Skeletal muscle tissue (tissue), 4 donors: Measurements from ENCODE around the gene APBB1. TPM values are rescaled to one million over a fixed set of nuclear protein-coding genes. Genes with fewer than 3 reads are reported as not detected.
"Not testable (repeated sequence)": the region's sequence is repeated elsewhere in the genome, so short reads cannot be mapped to it uniquely, and the experiment has no call there.

Experiments
- H3K27ac ChIP-seq: one replicate; pipeline ENCODE4 v1.7.0; 2013; ENCODE audit warnings: mild to moderate bottlenecking, low read depth, low read length, inconsistent platforms
- H3K27me3 ChIP-seq, 3 donors: one replicate each; pipeline ENCODE4 v1.7.0; 2013; ENCODE audit warnings: low read length in 3 of 3; ENCODE audit not compliant: control insufficient read depth in 3 of 3, insufficient read depth in 3 of 3
- H3K36me3 ChIP-seq, 3 donors: one replicate each; pipeline ENCODE4 v1.7.0; 2013; ENCODE audit warnings: low read length in 3 of 3; ENCODE audit not compliant: control insufficient read depth in 3 of 3, insufficient read depth in 3 of 3
- H3K4me1 ChIP-seq, 3 donors: one replicate each; pipeline ENCODE4 v1.7.0; 2013; ENCODE audit warnings: low read length in 3 of 3, mild to moderate bottlenecking in 3 of 3; ENCODE audit not compliant: control insufficient read depth in 3 of 3, insufficient read depth in 3 of 3
- H3K4me3 ChIP-seq, 3 donors: one replicate each; pipeline ENCODE4 v1.7.0; 2013; ENCODE audit warnings: low read length in 3 of 3
- H3K9ac ChIP-seq, 3 donors: one replicate each; pipeline ENCODE4 v1.7.0; 2013; ENCODE audit warnings: low read length in 3 of 3, mild to moderate bottlenecking in 3 of 3, moderate library complexity in 2 of 3, low read depth in 1 of 3
- H3K9me3 ChIP-seq, 3 donors: one replicate each; pipeline ENCODE4 v1.7.0; 2013; ENCODE audit warnings: low read length in 3 of 3; ENCODE audit not compliant: control insufficient read depth in 3 of 3
- total RNA-seq: library from RNA; depleted of rRNA; stranded (reverse); fragments of >200 nt; gene quantifications from one replicate; pipeline ENCODE4 v1.2.3, GENCODE V29; 2014
- donor health status: Osteomylitis.

APBB1 gene
- total RNA-seq, 1 donor from 2014 or later = 28.7 TPM

GRCh38 chr11:6395470-6396060 lies 23.3 kb downstream of the APBB1 start:
- no peak overlapping the region for H3K4me3 ChIP-seq
- peaks cover 25 to 36% (median 33%) of the 10 kb centered on the region in 3 donors for H3K36me3 ChIP-seq
- no peak overlapping the region for H3K27ac ChIP-seq
- H3K27me3 ChIP-seq = no peaks in the 10 kb centered on the region
- no peaks in the 10 kb centered on the region for H3K9me3 ChIP-seq
- peaks cover 15 to 29% (median 20%) of the 10 kb centered on the region in 3 donors for H3K4me1 ChIP-seq
- peak overlapping the region in 1 of 3 donors; percentile 8 for H3K9ac ChIP-seq

GRCh38 chr11:6393989-6394670 lies 24.8 kb downstream of the APBB1 start:
- Histone ChIP-seq H3K36me3 (peaks cover 23 to 34% (median 31%) of the 10 kb centered on the region in 3 donors), H3K9ac (peak overlapping the region in 1 of 3 donors; percentile 25), H3K27me3 (no peaks in the 10 kb centered on the region)

GRCh38 chr11:6392251-6392650 lies 26.6 kb downstream of the APBB1 start:
- peaks cover 18 to 26% (median 22%) of the 10 kb centered on the region in 3 donors for H3K4me1 ChIP-seq
- H3K27me3 ChIP-seq, H3K27ac ChIP-seq, H3K9me3 ChIP-seq, H3K9ac ChIP-seq: not testable (repeated sequence)
- H3K36me3 ChIP-seq = peaks cover 19 to 29% (median 23%) of the 10 kb centered on the region in 3 donors
- peak overlapping the region in 1 of 3 donors; percentile 14 for H3K4me3 ChIP-seq

More at GRCh38 chr11:6393989-6394670, 24.8 kb downstream of the APBB1 start:
- Histone ChIP-seq H3K4me3 (no peak overlapping the region), H3K27ac (no peak overlapping the region), H3K9me3 (no peaks in the 10 kb centered on the region), H3K4me1 (peaks cover 20 to 29% (median 28%) of the 10 kb centered on the region in 3 donors)

- Histone ChIP-seq H3K9me3 (no peaks in the 10 kb centered on the region), H3K27me3 (no peaks in the 10 kb centered on the region), H3K9ac (peak overlapping the region; percentile 89 to 95 (median 92)), H3K27ac (peak overlapping the region; percentile 96), H3K4me3 (peak overlapping the region; percentile 80 to 93 (median 87)), H3K4me1 (peaks cover 17 to 26% (median 18%) of the 10 kb centered on the region in 3 donors), H3K36me3 (peaks cover 15 to 29% (median 23%) of the 10 kb centered on the region in 3 donors)
Observed at GRCh38 chr11:6391537-6392134, 27.3 kb downstream of the APBB1 start.

- Histone ChIP-seq H3K4me1 (peaks cover 17 to 26% (median 18%) of the 10 kb centered on the region in 3 donors), H3K27me3 (no peaks in the 10 kb centered on the region), H3K4me3 (peak overlapping the region; percentile 80 to 93 (median 87)), H3K9ac (peak overlapping the region; percentile 89 to 95 (median 92)), H3K27ac (peak overlapping the region; percentile 96), H3K9me3 (no peaks in the 10 kb centered on the region), H3K36me3 (peaks cover 15 to 29% (median 23%) of the 10 kb centered on the region in 3 donors)
Observed at GRCh38 chr11:6390718-6391469, 28.0 kb downstream of the APBB1 start.

GRCh38 chr11:6389905-6390717 lies 28.8 kb downstream of the APBB1 start, which contains the start of gene SMPD1:
SMPD1 (plus strand) TSS chr11:6390474; CDS start chr11:6390599, 125 bp downstream.
- Histone ChIP-seq H3K27me3 (no peaks in the 10 kb centered on the region), H3K4me3 (peak within 1 kb of the TSS; percentile 80 to 93 (median 87)), H3K9me3 (no peaks in the 10 kb centered on the region), H3K36me3 (peaks cover 14 to 23% (median 21%) of the 10 kb centered on the region in 3 donors), H3K27ac (peak within 1 kb of the TSS; percentile 96), H3K4me1 (peaks cover 17 to 26% (median 18%) of the 10 kb centered on the region in 3 donors), H3K9ac (peak within 1 kb of the TSS; percentile 89 to 95 (median 92))

- Histone ChIP-seq H3K4me3 (no peak overlapping the region), H3K27ac (peak overlapping the region; percentile 96), H3K4me1 (peaks cover 17 to 26% (median 18%) of the 10 kb centered on the region in 3 donors), H3K36me3 (peaks cover 2 to 10% (median 9%) of the 10 kb centered on the region in 3 donors), H3K9ac (no peak overlapping the region), H3K27me3 (no peaks in the 10 kb centered on the region), H3K9me3 (no peaks in the 10 kb centered on the region)
Observed at GRCh38 chr11:6388748-6389147, 30.1 kb downstream of the APBB1 start.

GRCh38 chr11:6387811-6388599 lies 30.9 kb downstream of the APBB1 start:
- Histone ChIP-seq H3K27me3 (no peaks in the 10 kb centered on the region), H3K4me1 (peaks cover 17 to 26% (median 18%) of the 10 kb centered on the region in 3 donors), H3K27ac (no peak overlapping the region), H3K9me3 (no peaks in the 10 kb centered on the region), H3K36me3 (peaks cover 2 to 5% (median 4%) of the 10 kb centered on the region in 3 donors), H3K9ac (no peak overlapping the region), H3K4me3 (no peak overlapping the region)
